H9 (cell line): ENCODE results near the gene LIMS2. TPM values are rescaled to one million over a fixed set of nuclear protein-coding genes. Genes with fewer than 3 reads are reported as not detected.

Experiments used
- DNase-seq: peaks from one replicate; pipeline ENCODE4 v3.0.0-alpha.2; 2017
- H2AFZ ChIP-seq: one replicate; pipeline ENCODE4 v1.6.1; 2013; ENCODE audit warnings: mild to moderate bottlenecking, low read length, control low read depth, moderate library complexity
- H2AK5ac ChIP-seq: 2 replicates; pipeline ENCODE4 v1.6.1; 2013; ENCODE audit warnings: low read length, control low read depth, mixed read lengths; ENCODE audit not compliant: insufficient read length
- H2BK120ac ChIP-seq: one replicate; pipeline ENCODE4 v1.6.1; 2013; ENCODE audit warnings: low read depth, mild to moderate bottlenecking, low read length, control low read depth, inconsistent platforms; ENCODE audit not compliant: poor library complexity, severe bottlenecking
- H2BK12ac ChIP-seq: 2 replicates; pipeline ENCODE4 v1.6.1; 2013; ENCODE audit warnings: low read length, control low read depth, mixed read lengths, low read depth; ENCODE audit not compliant: insufficient read length
- H2BK15ac ChIP-seq: 2 replicates; pipeline ENCODE4 v1.6.1; 2013; ENCODE audit warnings: low read depth, low read length, control low read depth
- H2BK20ac ChIP-seq: one replicate; pipeline ENCODE4 v1.6.1; 2013; ENCODE audit warnings: low read depth, mild to moderate bottlenecking, low read length, control low read depth, inconsistent platforms; ENCODE audit not compliant: poor library complexity, severe bottlenecking
- H2BK5ac ChIP-seq: 2 replicates; pipeline ENCODE4 v1.6.1; 2013; ENCODE audit warnings: low read length, control low read depth, mixed read lengths; ENCODE audit not compliant: insufficient read length
- H3K14ac ChIP-seq: 2 replicates; pipeline ENCODE4 v1.6.1; 2013; ENCODE audit warnings: low read length, control low read depth; ENCODE audit not compliant: insufficient read depth
- H3K18ac ChIP-seq: 2 replicates; pipeline ENCODE4 v1.6.1; 2013; ENCODE audit warnings: low read depth, mild to moderate bottlenecking, mixed read lengths, low read length, control low read depth; ENCODE audit not compliant: insufficient read length
- H3K23ac ChIP-seq: 2 replicates; pipeline ENCODE4 v1.6.1; 2013; ENCODE audit warnings: low read length, control low read depth, mixed read lengths, low read depth; ENCODE audit not compliant: insufficient read length
- H3K23me2 ChIP-seq: 2 replicates; pipeline ENCODE4 v1.6.1; 2013; ENCODE audit warnings: low read depth, mild to moderate bottlenecking, mixed read lengths, low read length, control low read depth; ENCODE audit not compliant: insufficient read length, poor library complexity, severe bottlenecking
- H3K27ac ChIP-seq: 2 replicates; pipeline ENCODE4 v1.5.1; 2013; ENCODE audit warnings: low read length, control low read depth, mixed read lengths, low read depth; ENCODE audit not compliant: insufficient read length
- H3K27me3 ChIP-seq: 2 replicates; pipeline ENCODE4 v1.6.1; 2013; ENCODE audit warnings: low read length, control low read depth, inconsistent platforms; ENCODE audit not compliant: insufficient read depth
- H3K4ac ChIP-seq: 2 replicates; pipeline ENCODE4 v1.6.1; 2013; ENCODE audit warnings: low read depth, mild to moderate bottlenecking, control low read depth, inconsistent platforms, low read length, moderate library complexity
- H3K4me1 ChIP-seq: 2 replicates; pipeline ENCODE4 v1.6.1; 2013; ENCODE audit warnings: low read length, control low read depth, inconsistent platforms; ENCODE audit not compliant: insufficient read depth
- H3K4me2 ChIP-seq: 2 replicates; pipeline ENCODE4 v1.6.1; 2013; ENCODE audit warnings: low read length, control low read depth, mixed read lengths; ENCODE audit not compliant: insufficient read length, insufficient read depth
- H3K56ac ChIP-seq: 2 replicates; pipeline ENCODE4 v1.6.1; 2013; ENCODE audit warnings: low read depth, mild to moderate bottlenecking, mixed read lengths, low read length, control low read depth; ENCODE audit not compliant: insufficient read length
- H3K79me1 ChIP-seq: 2 replicates; pipeline ENCODE4 v1.6.1; 2013; ENCODE audit warnings: low read depth, mild to moderate bottlenecking, moderate library complexity, low read length, control low read depth, inconsistent platforms; ENCODE audit not compliant: insufficient read depth, poor library complexity, severe bottlenecking
- H3K79me2 ChIP-seq: 2 replicates; pipeline ENCODE4 v1.6.1; 2013; ENCODE audit warnings: low read length, control low read depth, inconsistent platforms; ENCODE audit not compliant: insufficient read depth
- H3K9ac ChIP-seq: 2 replicates; pipeline ENCODE4 v1.6.1; 2013; ENCODE audit warnings: low read length, control low read depth, mixed read lengths; ENCODE audit not compliant: insufficient read length; ENCODE audit errors: extremely low read depth
- H3K9me3 ChIP-seq: one replicate; pipeline ENCODE4 v1.6.1; 2013; ENCODE audit warnings: low read depth, low read length, inconsistent platforms; ENCODE audit not compliant: control insufficient read depth
- H3T11ph ChIP-seq: one replicate; pipeline ENCODE4 v1.6.1; 2013; ENCODE audit warnings: mild to moderate bottlenecking, low read length, control low read depth, inconsistent platforms
- H4K20me1 ChIP-seq: one replicate; pipeline ENCODE4 v1.6.1; 2013; ENCODE audit not compliant: control insufficient read depth, insufficient read length, insufficient read depth
- H4K5ac ChIP-seq: 2 replicates; pipeline ENCODE4 v1.6.1; 2013; ENCODE audit warnings: low read depth, mild to moderate bottlenecking, mixed read lengths, low read length, control low read depth; ENCODE audit not compliant: insufficient read length
- H4K8ac ChIP-seq: replicated peaks from 2 replicates; pipeline ENCODE4 v1.6.1; 2013; ENCODE audit warnings: low read length, control low read depth, mixed read lengths, low read depth; ENCODE audit not compliant: insufficient read length
- H4K91ac ChIP-seq: 2 replicates; pipeline ENCODE4 v1.6.1; 2013; ENCODE audit warnings: low read depth, mild to moderate bottlenecking, moderate library complexity, mixed read lengths, low read length, control low read depth; ENCODE audit not compliant: insufficient read length
- H3K27ac Mint-ChIP-seq, 3 experiments: 2 replicates in 2 of 3; 3 replicates in 1 of 3; pipeline ENCODE4 v1.8.0; 2020 to 2021; ENCODE audit warnings: mixed read lengths in 3 of 3, mild to moderate bottlenecking in 1 of 3, moderate library complexity in 1 of 3
- H3K27me3 Mint-ChIP-seq: 2 replicates; pipeline ENCODE4 v1.8.0; 2021; ENCODE audit warnings: low read depth, mild to moderate bottlenecking, moderate library complexity, mixed read lengths
- H3K36me3 Mint-ChIP-seq, 3 experiments: 2 replicates in 2 of 3; 3 replicates in 1 of 3; pipeline ENCODE4 v1.8.0; 2020 to 2021; ENCODE audit warnings: low read depth in 3 of 3, mixed read lengths in 3 of 3; ENCODE audit not compliant: insufficient read depth in 1 of 3
- H3K4me1 Mint-ChIP-seq, 2 experiments: 2 replicates each; pipeline ENCODE4 v1.8.0; 2020; ENCODE audit warnings: mixed read lengths in 2 of 2
- H3K4me3 Mint-ChIP-seq, 2 experiments: 2 replicates in 1 of 2; 3 replicates in 1 of 2; pipeline ENCODE4 v1.8.0; 2020 to 2021; ENCODE audit warnings: mild to moderate bottlenecking in 2 of 2, mixed read lengths in 2 of 2, moderate library complexity in 1 of 2
- H3K9me3 Mint-ChIP-seq, 2 experiments: 2 replicates in 1 of 2; 3 replicates in 1 of 2; pipeline ENCODE4 v1.8.0; 2020; ENCODE audit warnings: mild to moderate bottlenecking in 2 of 2, mixed read lengths in 2 of 2, moderate library complexity in 1 of 2
- CTCF ChIP-seq: fragments of 200-600 bp; sonication (generic); conservative IDR thresholded peaks from 3 replicates; pipeline ENCODE4 v1.8.0; 2021; ENCODE audit warnings: antibody characterized with exemption, mild to moderate bottlenecking
- WGBS: extraction: QIAGEN DNeasy Blood & Tissue Kit; methylation state at CpG from one replicate; pipeline ENCODE4 v1.1.7; 2013; ENCODE audit warnings: missing lambda C conversion rate, low lambda C conversion rate, mixed read lengths; ENCODE audit not compliant: insufficient read length; ENCODE audit errors: extremely low coverage; 5-methylcytosine and 5-hydroxymethylcytosine counted together
- total RNA-seq: library from RNA; stranded (reverse); gene quantifications from 2 replicates; pipeline ENCODE4 v1.2.1, GENCODE V29; 2021

LIMS2 gene
- total RNA-seq, 1 experiment from 2014 or later, result 5.9 TPM

GRCh38 chr2:127611076-127611925, 64.0 kb downstream of the LIMS2 start:
- no peaks in the 10 kb centered on the region for H3K23me2 ChIP-seq
- no peak overlapping the region for H2AFZ ChIP-seq
- no peak for TF ChIP-seq CTCF
- no peak overlapping the region for H4K91ac ChIP-seq
- H3K9me3 Mint-ChIP-seq, result peaks cover 6 to 10% of the 10 kb centered on the region in 2 experiments; a peak in 4 of 5 replicates
- H3K23ac ChIP-seq, result no peak overlapping the region
- no peaks in the 10 kb centered on the region for H3K4me1 Mint-ChIP-seq
- no peak overlapping the region for H3K14ac ChIP-seq
- no peak overlapping the region for H3K9ac ChIP-seq
- H3K79me1 ChIP-seq, result no peaks in the 10 kb centered on the region
- no peak overlapping the region for H3K27ac ChIP-seq
- H3K56ac ChIP-seq, result no peak overlapping the region
- no peak overlapping the region for H2BK20ac ChIP-seq
- no peak overlapping the region for H3T11ph ChIP-seq
- H3K27me3 Mint-ChIP-seq, result peaks cover 6% of the 10 kb centered on the region
- no peak overlapping the region for H2AK5ac ChIP-seq
- H2BK120ac ChIP-seq, result no peak overlapping the region
- peak overlapping the region in 1 of 3 experiments; percentile 92; a peak in 1 of 7 replicates for H3K27ac Mint-ChIP-seq
- no peak overlapping the region for H3K4me2 ChIP-seq
- WGBS, result no CpG with 5 or more reads among the region's 11 CpGs
- H2BK12ac ChIP-seq, result no peak overlapping the region
- no peak overlapping the region for H2BK5ac ChIP-seq
- H3K36me3 Mint-ChIP-seq, result no peaks in the 10 kb centered on the region; a peak in 1 of 7 replicates
- DNase-seq, result peak; percentile 25
- H3K4me1 ChIP-seq, result no peaks in the 10 kb centered on the region
- no peak overlapping the region for H4K5ac ChIP-seq
- no peaks in the 10 kb centered on the region for H3K27me3 ChIP-seq
- no peak overlapping the region for H3K18ac ChIP-seq
- H3K4ac ChIP-seq, result no peak overlapping the region
- H4K8ac ChIP-seq, result no peak overlapping the region
- no peak overlapping the region for H3K4me3 Mint-ChIP-seq
- no peak overlapping the region for H2BK15ac ChIP-seq
- peaks cover 5% of the 10 kb centered on the region for H3K9me3 ChIP-seq
- no peaks in the 10 kb centered on the region for H3K79me2 ChIP-seq
- no peaks in the 10 kb centered on the region for H4K20me1 ChIP-seq
